Suprapubic skin (tissue), 3 donors: ENCODE data around the gene ZNF329.

ENCODE experiments used
- CTCF ChIP-seq, 2 donors: fragments of 200-600 bp in 1 of 2; fragments of 450-650 bp in 1 of 2; sonication (generic) in 1 of 2; IDR thresholded peaks; one replicate each; pipeline ENCODE4 v1.5.1; 2016 to 2019; ENCODE audit warnings: antibody characterized with exemption in 2 of 2, mild to moderate bottlenecking in 1 of 2, moderate library complexity in 1 of 2
- EP300 ChIP-seq: sonication (generic); formaldehyde crosslinking; IDR thresholded peaks from one replicate; pipeline ENCODE4 v1.6.1; 2017; ENCODE audit warnings: antibody characterized with exemption

GRCh38 chr19:58182577-58182988 lies 32.0 kb upstream of the ZNF329 start:
- no peak for TF ChIP-seq CTCF (IDR thresholded peaks at IDR 0.05)
- TF ChIP-seq EP300 = no peak
